K562 (cell line): ENCODE data around the gene CCDC181. TPM values are rescaled to one million over a fixed set of nuclear protein-coding genes. Genes with fewer than 3 reads are reported as not detected.

Experiments used
- ASH1L ChIP-seq: fragments of 450-650 bp; IDR thresholded peaks from 2 replicates; pipeline ENCODE4 v1.6.1; 2018; ENCODE audit warnings: borderline replicate concordance, mild to moderate bottlenecking, low read depth; ENCODE audit not compliant: partially characterized antibody
- BHLHE40 ChIP-seq: IDR thresholded peaks from 2 replicates; pipeline ENCODE4 v1.6.1; 2011; ENCODE audit warnings: low read length, improper control_type of control experiment
- FOXJ2 ChIP-seq: fragments of 200-800 bp; sonication (Bioruptor generic); IDR thresholded peaks from 2 replicates; pipeline ENCODE4 v1.6.1; 2016; ENCODE audit warnings: missing genetic modification characterization, missing compliant biosample characterization
- MIER1 ChIP-seq: fragments of 450-650 bp; IDR thresholded peaks from 2 replicates; pipeline ENCODE4 v1.6.1; 2016; ENCODE audit warnings: antibody characterized with exemption, mild to moderate bottlenecking, low read depth
- SRSF7 ChIP-seq: fragments of 200-400 bp; formaldehyde crosslinking; optimal IDR thresholded peaks from 2 replicates; pipeline ENCODE3; 2017; ENCODE audit warnings: mild to moderate bottlenecking, low read depth, low read length
- polyA plus RNA-seq, 8 experiments: library from polyadenylated mRNA; depleted of rRNA in 4 of 8; stranded (reverse) in 5 of 8; unstranded in 3 of 8; fragments of >200 nt; fragmentation: Nextera tagmentation in 2 of 8; fragmentation: Illumina TruSeq in 1 of 8; extraction: Ambion mirVana in 2 of 8; extraction: Trizol in 1 of 8; gene quantifications; 2 replicates each; pipeline versions ENCODE4 v1.2.1 to v1.2.3, GENCODE V29; 2011 to 2014; ENCODE audit warnings: inconsistent platforms in 1 of 8, missing spikeins in 1 of 8
- total RNA-seq, 7 experiments: library from RNA; depleted of rRNA in 6 of 7; stranded (reverse); fragments of >200 nt in 6 of 7; fragmentation: Illumina TruSeq in 2 of 7; extraction: Trizol in 2 of 7; gene quantifications; 2 replicates each; pipeline versions ENCODE4 v1.2.1 to v1.2.3, GENCODE V29; 2011 to 2021; ENCODE audit warnings: low replicate concordance in 1 of 7
- TF ChIP-seq, protein P1 (sequence below): fragments of 450-650 bp; IDR thresholded peaks from 2 replicates; pipeline ENCODE4 v1.6.1; 2016; ENCODE audit warnings: low read depth
- TF ChIP-seq, protein P2 (sequence below): sonication (generic); formaldehyde crosslinking; IDR thresholded peaks from 2 replicates; pipeline ENCODE4 v1.4.0; 2020; ENCODE audit warnings: mild to moderate bottlenecking, missing genetic modification reagents
- TF ChIP-seq, protein P3 (sequence below): fragments of 450-650 bp; IDR thresholded peaks from 2 replicates; pipeline ENCODE4 v1.6.1; 2016
- TF ChIP-seq, protein P4 (sequence below): fragments of 250-450 bp; sonication (Bioruptor Pico); IDR thresholded peaks from 2 replicates; pipeline ENCODE4 v1.5.0; 2021; ENCODE audit warnings: mild to moderate bottlenecking, borderline replicate concordance

The CCDC181 gene
- total and polyA plus RNA-seq, 9 of the 15 experiments (the other 6 are each of a cell fraction or from before 2014, with no cell fraction given): 0.04 to 0.14 TPM; not detected in 7

DNA sequence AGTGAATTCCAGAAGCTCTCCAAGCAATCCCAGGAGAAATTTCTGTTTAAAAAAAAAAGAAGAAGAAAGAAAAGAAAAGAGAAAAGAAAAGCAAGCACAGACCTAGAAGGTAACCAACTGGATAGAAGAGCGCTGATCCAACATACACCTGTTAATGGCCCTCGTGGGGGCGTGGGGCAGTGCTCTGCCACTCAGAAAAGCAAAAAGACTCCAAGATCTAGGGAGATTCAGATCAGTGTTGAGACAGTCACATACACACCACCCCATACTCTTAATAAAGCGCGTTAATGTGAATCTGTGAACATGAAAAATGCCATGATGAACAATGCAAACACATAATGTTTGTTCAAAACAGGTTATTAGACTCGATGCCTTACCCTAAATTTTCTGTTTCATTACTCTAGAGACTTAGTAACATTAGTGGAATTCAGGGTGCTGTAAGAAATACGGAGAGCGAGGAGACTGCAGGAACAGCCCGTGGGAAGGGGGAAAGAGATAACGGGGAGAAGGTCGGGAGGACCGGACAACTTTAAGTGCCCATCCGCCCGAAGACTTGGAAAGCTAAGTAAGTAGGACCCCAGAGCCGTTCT lies 60.1 kb downstream of the CCDC181 start (continued):
- TF ChIP-seq, protein P1, sequence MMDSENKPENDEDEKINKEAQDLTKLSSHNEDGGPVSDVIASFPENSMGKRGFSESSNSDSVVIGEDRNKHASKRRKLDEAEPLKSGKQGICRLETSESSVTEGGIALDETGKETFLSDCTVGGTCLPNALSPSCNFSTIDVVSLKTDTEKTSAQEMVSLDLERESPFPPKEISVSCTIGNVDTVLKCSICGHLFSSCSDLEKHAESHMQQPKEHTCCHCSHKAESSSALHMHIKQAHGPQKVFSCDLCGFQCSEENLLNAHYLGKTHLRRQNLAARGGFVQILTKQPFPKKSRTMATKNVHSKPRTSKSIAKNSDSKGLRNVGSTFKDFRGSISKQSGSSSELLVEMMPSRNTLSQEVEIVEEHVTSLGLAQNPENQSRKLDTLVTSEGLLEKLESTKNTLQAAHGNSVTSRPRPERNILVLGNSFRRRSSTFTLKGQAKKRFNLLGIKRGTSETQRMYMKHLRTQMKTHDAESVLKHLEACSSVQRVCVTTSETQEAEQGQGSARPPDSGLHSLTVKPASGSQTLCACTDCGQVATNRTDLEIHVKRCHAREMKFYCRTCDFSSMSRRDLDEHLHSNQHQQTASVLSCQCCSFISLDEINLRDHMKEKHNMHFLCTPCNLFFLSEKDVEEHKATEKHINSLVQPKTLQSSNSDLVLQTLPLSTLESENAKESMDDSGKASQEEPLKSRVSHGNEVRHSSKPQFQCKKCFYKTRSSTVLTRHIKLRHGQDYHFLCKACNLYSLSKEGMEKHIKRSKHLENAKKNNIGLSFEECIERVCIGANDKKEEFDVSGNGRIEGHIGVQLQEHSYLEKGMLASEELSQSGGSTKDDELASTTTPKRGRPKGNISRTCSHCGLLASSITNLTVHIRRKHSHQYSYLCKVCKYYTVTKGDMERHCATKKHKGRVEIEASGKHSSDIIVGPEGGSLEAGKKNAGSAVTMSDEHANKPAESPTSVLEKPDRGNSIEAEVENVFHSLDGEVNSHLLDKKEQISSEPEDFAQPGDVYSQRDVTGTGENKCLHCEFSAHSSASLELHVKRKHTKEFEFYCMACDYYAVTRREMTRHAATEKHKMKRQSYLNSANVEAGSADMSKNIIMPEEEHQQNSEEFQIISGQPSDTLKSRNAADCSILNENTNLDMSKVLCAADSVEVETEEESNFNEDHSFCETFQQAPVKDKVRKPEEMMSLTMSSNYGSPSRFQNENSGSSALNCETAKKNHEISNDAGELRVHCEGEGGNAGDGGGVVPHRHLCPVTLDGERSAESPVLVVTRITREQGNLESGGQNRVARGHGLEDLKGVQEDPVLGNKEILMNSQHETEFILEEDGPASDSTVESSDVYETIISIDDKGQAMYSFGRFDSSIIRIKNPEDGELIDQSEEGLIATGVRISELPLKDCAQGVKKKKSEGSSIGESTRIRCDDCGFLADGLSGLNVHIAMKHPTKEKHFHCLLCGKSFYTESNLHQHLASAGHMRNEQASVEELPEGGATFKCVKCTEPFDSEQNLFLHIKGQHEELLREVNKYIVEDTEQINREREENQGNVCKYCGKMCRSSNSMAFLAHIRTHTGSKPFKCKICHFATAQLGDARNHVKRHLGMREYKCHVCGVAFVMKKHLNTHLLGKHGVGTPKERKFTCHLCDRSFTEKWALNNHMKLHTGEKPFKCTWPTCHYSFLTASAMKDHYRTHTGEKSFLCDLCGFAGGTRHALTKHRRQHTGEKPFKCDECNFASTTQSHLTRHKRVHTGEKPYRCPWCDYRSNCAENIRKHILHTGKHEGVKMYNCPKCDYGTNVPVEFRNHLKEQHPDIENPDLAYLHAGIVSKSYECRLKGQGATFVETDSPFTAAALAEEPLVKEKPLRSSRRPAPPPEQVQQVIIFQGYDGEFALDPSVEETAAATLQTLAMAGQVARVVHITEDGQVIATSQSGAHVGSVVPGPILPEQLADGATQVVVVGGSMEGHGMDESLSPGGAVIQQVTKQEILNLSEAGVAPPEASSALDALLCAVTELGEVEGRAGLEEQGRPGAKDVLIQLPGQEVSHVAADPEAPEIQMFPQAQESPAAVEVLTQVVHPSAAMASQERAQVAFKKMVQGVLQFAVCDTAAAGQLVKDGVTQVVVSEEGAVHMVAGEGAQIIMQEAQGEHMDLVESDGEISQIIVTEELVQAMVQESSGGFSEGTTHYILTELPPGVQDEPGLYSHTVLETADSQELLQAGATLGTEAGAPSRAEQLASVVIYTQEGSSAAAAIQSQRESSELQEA: peak; percentile 55; the same call in 1 of the 2 replicates
- no peak for TF ChIP-seq FOXJ2
- TF ChIP-seq MIER1: 0 out of 2 replicates have a peak, but pooled peaks have one; percentile 15
- TF ChIP-seq BHLHE40: no peak
- no peak for TF ChIP-seq ASH1L
- TF ChIP-seq, protein P2, sequence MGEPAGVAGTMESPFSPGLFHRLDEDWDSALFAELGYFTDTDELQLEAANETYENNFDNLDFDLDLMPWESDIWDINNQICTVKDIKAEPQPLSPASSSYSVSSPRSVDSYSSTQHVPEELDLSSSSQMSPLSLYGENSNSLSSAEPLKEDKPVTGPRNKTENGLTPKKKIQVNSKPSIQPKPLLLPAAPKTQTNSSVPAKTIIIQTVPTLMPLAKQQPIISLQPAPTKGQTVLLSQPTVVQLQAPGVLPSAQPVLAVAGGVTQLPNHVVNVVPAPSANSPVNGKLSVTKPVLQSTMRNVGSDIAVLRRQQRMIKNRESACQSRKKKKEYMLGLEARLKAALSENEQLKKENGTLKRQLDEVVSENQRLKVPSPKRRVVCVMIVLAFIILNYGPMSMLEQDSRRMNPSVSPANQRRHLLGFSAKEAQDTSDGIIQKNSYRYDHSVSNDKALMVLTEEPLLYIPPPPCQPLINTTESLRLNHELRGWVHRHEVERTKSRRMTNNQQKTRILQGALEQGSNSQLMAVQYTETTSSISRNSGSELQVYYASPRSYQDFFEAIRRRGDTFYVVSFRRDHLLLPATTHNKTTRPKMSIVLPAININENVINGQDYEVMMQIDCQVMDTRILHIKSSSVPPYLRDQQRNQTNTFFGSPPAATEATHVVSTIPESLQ: 0 out of 2 replicates have a peak, but pooled peaks have one; percentile 23
- TF ChIP-seq, protein P3, sequence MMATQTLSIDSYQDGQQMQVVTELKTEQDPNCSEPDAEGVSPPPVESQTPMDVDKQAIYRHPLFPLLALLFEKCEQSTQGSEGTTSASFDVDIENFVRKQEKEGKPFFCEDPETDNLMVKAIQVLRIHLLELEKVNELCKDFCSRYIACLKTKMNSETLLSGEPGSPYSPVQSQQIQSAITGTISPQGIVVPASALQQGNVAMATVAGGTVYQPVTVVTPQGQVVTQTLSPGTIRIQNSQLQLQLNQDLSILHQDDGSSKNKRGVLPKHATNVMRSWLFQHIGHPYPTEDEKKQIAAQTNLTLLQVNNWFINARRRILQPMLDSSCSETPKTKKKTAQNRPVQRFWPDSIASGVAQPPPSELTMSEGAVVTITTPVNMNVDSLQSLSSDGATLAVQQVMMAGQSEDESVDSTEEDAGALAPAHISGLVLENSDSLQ: peak; percentile 8; the same call in 1 of the 2 replicates
- TF ChIP-seq SRSF7: no peak
- TF ChIP-seq, protein P4, sequence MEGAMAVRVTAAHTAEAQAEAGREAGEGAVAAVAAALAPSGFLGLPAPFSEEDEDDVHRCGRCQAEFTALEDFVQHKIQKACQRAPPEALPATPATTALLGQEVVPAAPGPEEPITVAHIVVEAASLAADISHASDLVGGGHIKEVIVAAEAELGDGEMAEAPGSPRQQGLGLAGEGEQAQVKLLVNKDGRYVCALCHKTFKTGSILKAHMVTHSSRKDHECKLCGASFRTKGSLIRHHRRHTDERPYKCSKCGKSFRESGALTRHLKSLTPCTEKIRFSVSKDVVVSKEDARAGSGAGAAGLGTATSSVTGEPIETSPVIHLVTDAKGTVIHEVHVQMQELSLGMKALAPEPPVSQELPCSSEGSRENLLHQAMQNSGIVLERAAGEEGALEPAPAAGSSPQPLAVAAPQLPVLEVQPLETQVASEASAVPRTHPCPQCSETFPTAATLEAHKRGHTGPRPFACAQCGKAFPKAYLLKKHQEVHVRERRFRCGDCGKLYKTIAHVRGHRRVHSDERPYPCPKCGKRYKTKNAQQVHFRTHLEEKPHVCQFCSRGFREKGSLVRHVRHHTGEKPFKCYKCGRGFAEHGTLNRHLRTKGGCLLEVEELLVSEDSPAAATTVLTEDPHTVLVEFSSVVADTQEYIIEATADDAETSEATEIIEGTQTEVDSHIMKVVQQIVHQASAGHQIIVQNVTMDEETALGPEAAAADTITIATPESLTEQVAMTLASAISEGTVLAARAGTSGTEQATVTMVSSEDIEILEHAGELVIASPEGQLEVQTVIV (CRISPR knock-in tag): 0 out of 2 replicates have a peak, but pooled peaks have one; percentile 70
